Thyroid gland (tissue), 4 donors: Measurements from ENCODE around the gene OR2V2.

Experiments used
- CTCF ChIP-seq, 6 experiments: fragments of 200-600 bp in 3 of 6; fragments of 450-650 bp in 3 of 6; sonication (generic) in 3 of 6; IDR thresholded peaks; one replicate each; pipeline ENCODE4 v1.5.1; 2016 to 2019; ENCODE audit warnings: antibody characterized with exemption in 6 of 6, mild to moderate bottlenecking in 2 of 6, inconsistent platforms in 1 of 6, moderate library complexity in 1 of 6
- POLR2A ChIP-seq, 2 donors: fragments of 450-650 bp; IDR thresholded peaks; one replicate each; pipeline ENCODE4 v1.6.1; 2017; ENCODE audit warnings: antibody characterized with exemption in 2 of 2, mild to moderate bottlenecking in 2 of 2, moderate library complexity in 1 of 2

DNA sequence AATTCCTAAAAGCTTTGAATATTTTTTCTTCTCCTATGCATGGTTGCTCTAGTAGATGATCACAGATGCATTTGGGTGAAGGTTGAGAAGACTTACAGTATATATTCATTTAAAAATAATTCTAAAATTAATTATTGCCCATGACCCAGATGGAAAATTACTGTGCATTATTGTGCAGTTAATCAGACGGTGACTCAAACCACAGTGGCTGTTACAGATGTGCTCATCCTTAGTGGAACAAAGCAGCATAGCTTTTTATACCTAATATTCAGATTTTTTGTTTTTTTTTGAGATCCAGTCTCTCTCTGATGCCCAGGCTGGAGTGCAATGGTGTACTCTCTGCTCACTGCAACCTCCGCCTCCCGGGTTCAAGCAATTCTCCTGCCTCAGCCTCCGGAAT is 27.1 kb upstream of the OR2V2 start:
- no peak for TF ChIP-seq CTCF (IDR thresholded peaks at IDR 0.05)
- TF ChIP-seq POLR2A (IDR thresholded peaks at IDR 0.05), result no peak
